Endothelial cell of umbilical vein (primary cell): ENCODE measurements around the gene ASF1A. TPM values are rescaled to one million over a fixed set of nuclear protein-coding genes. Genes with fewer than 3 reads are reported as not detected.

ENCODE experiments used
- BruUV-seq: library from RNA; stranded (reverse); fragments of 400-500 nt; replicated peaks from 2 replicates; lab custom pipeline; 2021; lab: Mats Ljungman, UMichigan
- CTCF ChIA-PET: fragments of 300-600, 350-600 bp; sonication (Branson Sonifier 250); formaldehyde crosslinking; loops from one replicate; lab custom pipeline; 2021; ENCODE audit warnings: antibody characterized with exemption, inconsistent platforms; lab: Charles Lee
- POLR2A ChIA-PET: fragments of 300-600, 350-600 bp; sonication (Branson Sonifier 250); formaldehyde crosslinking; loops from one replicate; lab custom pipeline; 2021; ENCODE audit warnings: antibody characterized with exemption, inconsistent platforms; lab: Charles Lee
- DNase-seq: peaks from one replicate; pipeline ENCODE4 v3.0.0-alpha.2; 2011; ENCODE audit warnings: low read depth, low spot score
- FAIRE-seq: peaks from 2 replicates; lab custom pipeline; 2011; peaks lifted over from hg19 to GRCh38; lab: Jason Lieb, UNC
- H2AFZ ChIP-seq: 2 replicates; pipeline ENCODE4 v1.6.0; 2012; ENCODE audit warnings: low read depth, low read length, control low read depth, inconsistent platforms
- H3K27ac ChIP-seq: 2 replicates; pipeline ENCODE4 v1.5.1; 2011; ENCODE audit warnings: low read depth, mild to moderate bottlenecking, control low read depth, low read length, moderate library complexity; ENCODE audit not compliant: insufficient read depth
- H3K27me3 ChIP-seq, 2 experiments: 2 replicates each; pipeline versions ENCODE4 v1.6.0 to v1.6.1; 2011; ENCODE audit warnings: low read length in 2 of 2, mixed read lengths in 1 of 2; ENCODE audit not compliant: control insufficient read depth in 2 of 2, insufficient read depth in 2 of 2
- H3K36me3 ChIP-seq, 2 experiments: 2 replicates in 1 of 2; 3 replicates in 1 of 2; pipeline ENCODE4 v1.5.1; 2011; ENCODE audit warnings: low read length in 2 of 2, mild to moderate bottlenecking in 1 of 2, moderate library complexity in 1 of 2; ENCODE audit not compliant: control insufficient read depth in 2 of 2, insufficient read depth in 2 of 2; ENCODE audit errors: extremely low read depth in 1 of 2
- H3K4me1 ChIP-seq: 3 replicates; pipeline ENCODE4 v1.5.1; 2011; ENCODE audit warnings: mild to moderate bottlenecking, low read length; ENCODE audit not compliant: control insufficient read depth, insufficient read depth; ENCODE audit errors: extremely low read depth
- H3K4me2 ChIP-seq: 2 replicates; pipeline ENCODE4 v1.6.1; 2011; ENCODE audit warnings: low read length, control low read depth, mixed read lengths; ENCODE audit not compliant: insufficient read depth
- H3K4me3 ChIP-seq, 3 experiments: fragments of 200-600 bp in 1 of 3; sonication (generic), shearing (Covaris generic) in 1 of 3; replicated peaks in 1 of 3; 2 replicates each; pipeline ENCODE4 v1.5.1; 2011 to 2016; ENCODE audit warnings: control low read depth in 3 of 3, low read length in 3 of 3, mild to moderate bottlenecking in 2 of 3, inconsistent platforms in 1 of 3, low read depth in 1 of 3, moderate library complexity in 1 of 3; ENCODE audit not compliant: insufficient read depth in 1 of 3
- H3K79me2 ChIP-seq: 2 replicates; pipeline ENCODE4 v1.6.0; 2012; ENCODE audit warnings: low read length, inconsistent platforms; ENCODE audit not compliant: control insufficient read depth, insufficient read depth
- H3K9ac ChIP-seq: replicated peaks from 2 replicates; pipeline ENCODE3; 2011; ENCODE audit warnings: low read length, control low read depth; ENCODE audit not compliant: insufficient read depth; ENCODE audit errors: extremely low read depth
- H3K9me1 ChIP-seq: replicated peaks from 3 replicates; pipeline ENCODE4 v1.6.0; 2011; ENCODE audit warnings: mild to moderate bottlenecking, low read length; ENCODE audit not compliant: control insufficient read depth, insufficient read depth; ENCODE audit errors: extremely low read depth
- H3K9me3 ChIP-seq: replicated peaks from 2 replicates; pipeline ENCODE4 v1.5.1; 2012; ENCODE audit warnings: low read length, inconsistent platforms; ENCODE audit not compliant: control insufficient read depth, insufficient read depth
- H4K20me1 ChIP-seq: replicated peaks from 2 replicates; pipeline ENCODE3; 2011; ENCODE audit warnings: mild to moderate bottlenecking, low read length; ENCODE audit not compliant: control insufficient read depth, insufficient read depth; ENCODE audit errors: extremely low read depth
- EZH2 ChIP-seq: IDR thresholded peaks from 2 replicates; pipeline ENCODE4 v1.6.1; 2012; ENCODE audit warnings: borderline replicate concordance, low read depth, mild to moderate bottlenecking, moderate library complexity, low read length, inconsistent platforms; ENCODE audit not compliant: severe bottlenecking
- FOS ChIP-seq: IDR thresholded peaks from 2 replicates; pipeline ENCODE4 v1.6.1; 2011; ENCODE audit warnings: mild to moderate bottlenecking, low read length, moderate library complexity, borderline replicate concordance; ENCODE audit not compliant: insufficient read depth
- GATA2 ChIP-seq: IDR thresholded peaks from 2 replicates; pipeline ENCODE4 v1.7.0; 2011; ENCODE audit warnings: low read depth, mild to moderate bottlenecking, moderate library complexity, mixed read lengths, low read length; ENCODE audit not compliant: insufficient read length, insufficient read depth
- JUN ChIP-seq: IDR thresholded peaks from 2 replicates; pipeline ENCODE4 v1.6.1; 2011; ENCODE audit warnings: borderline replicate concordance, low read depth; ENCODE audit not compliant: insufficient read length, insufficient read depth
- MYC ChIP-seq: IDR thresholded peaks from one replicate; pipeline ENCODE4 v1.6.1; 2011; ENCODE audit warnings: mild to moderate bottlenecking, low read depth, low read length
- POLR2A ChIP-seq: IDR thresholded peaks from 2 replicates; pipeline ENCODE4 v1.6.1; 2012; ENCODE audit warnings: low read depth, mild to moderate bottlenecking, control low read depth, low read length
- POLR2AphosphoS5 ChIP-seq: IDR thresholded peaks from 2 replicates; pipeline ENCODE4 v1.6.1; 2012; ENCODE audit warnings: low read depth, mild to moderate bottlenecking, control low read depth, low read length, moderate library complexity; ENCODE audit not compliant: insufficient read depth
- dilution Hi-C: fragments of 300-500 bp; cut with MboI; formaldehyde crosslinking; loops from one replicate; pipeline ENCODE4 v1.15.0; 2019; ENCODE audit warnings: low sequenced_read_pairs; ENCODE audit not compliant: extremely low pct_ligation_motif_present
- intact Hi-C: fragments of 100-400 bp; cut with micrococcal nuclease; formaldehyde crosslinking; loops from one replicate; pipeline ENCODE4 v1.10.0; 2022
- polyA plus RNA-seq, 4 experiments: library from polyadenylated mRNA; depleted of rRNA in 3 of 4; stranded (reverse) in 3 of 4; unstranded in 1 of 4; fragments of >200 nt; gene quantifications; 2 replicates each; pipeline versions ENCODE4 v1.2.1 to v1.2.3, GENCODE V29; 2011 to 2012; ENCODE audit warnings: missing spikeins in 1 of 4
- total RNA-seq: library from RNA; stranded (reverse); gene quantifications from 2 replicates; pipeline ENCODE4 v1.2.3, GENCODE V29; 2021
- TF ChIP-seq, protein P1 (sequence below), 2 donors: IDR thresholded peaks; 1 replicate in 1 of 2; 2 replicates in 1 of 2; pipeline ENCODE4 v1.5.1; 2011; ENCODE audit warnings: low read length in 2 of 2, mild to moderate bottlenecking in 2 of 2, moderate library complexity in 2 of 2, control low read depth in 1 of 2, inconsistent platforms in 1 of 2, low read depth in 1 of 2; ENCODE audit not compliant: insufficient read depth in 1 of 2; ENCODE audit errors: extremely low read depth in 1 of 2
- TF ChIP-seq, protein P2 (sequence below): IDR thresholded peaks from 2 replicates; pipeline ENCODE4 v1.6.1; 2011; ENCODE audit not compliant: insufficient read depth, insufficient read length

Gene ASF1A
- total and polyA plus RNA-seq, 2 donors (not counting 3 experiments of a cell fraction or from before 2014, with no cell fraction given): 17.6 to 38.4 TPM

DNA sequence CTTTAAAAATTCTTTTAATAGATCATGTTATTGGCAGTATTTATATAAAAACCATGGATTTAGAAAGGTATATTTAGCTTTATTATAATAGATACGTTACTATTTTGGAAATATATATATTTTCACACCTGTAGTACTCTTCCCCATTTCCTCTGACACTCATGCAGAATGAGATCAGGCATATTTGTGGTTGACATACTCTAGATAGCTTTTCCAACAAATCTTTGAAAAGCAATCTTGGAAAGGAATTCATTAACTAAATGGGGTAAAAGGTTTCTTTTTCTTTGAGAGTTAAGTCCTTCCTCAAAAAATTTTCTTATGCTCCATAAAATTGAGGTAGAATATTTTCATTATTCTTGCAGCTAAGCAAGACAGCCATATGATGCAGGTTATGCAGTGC lies 14.5 kb downstream of the ASF1A start:
- DNase-seq (no peak), FAIRE-seq (no peak)
- H2AFZ ChIP-seq: no peak overlapping the region
- no peak overlapping the region for H3K27ac ChIP-seq
- H3K27me3 ChIP-seq: no peaks in the 10 kb centered on the region
- intact Hi-C loops: no loop called here
- no peaks in the 10 kb centered on the region for H4K20me1 ChIP-seq
- no peaks in the 10 kb centered on the region for H3K9me3 ChIP-seq
- BruUV-seq: no TSS peak
- TF ChIP-seq JUN: no peak
- no peak for TF ChIP-seq GATA2
- no peak for TF ChIP-seq POLR2A
- TF ChIP-seq, protein P1, sequence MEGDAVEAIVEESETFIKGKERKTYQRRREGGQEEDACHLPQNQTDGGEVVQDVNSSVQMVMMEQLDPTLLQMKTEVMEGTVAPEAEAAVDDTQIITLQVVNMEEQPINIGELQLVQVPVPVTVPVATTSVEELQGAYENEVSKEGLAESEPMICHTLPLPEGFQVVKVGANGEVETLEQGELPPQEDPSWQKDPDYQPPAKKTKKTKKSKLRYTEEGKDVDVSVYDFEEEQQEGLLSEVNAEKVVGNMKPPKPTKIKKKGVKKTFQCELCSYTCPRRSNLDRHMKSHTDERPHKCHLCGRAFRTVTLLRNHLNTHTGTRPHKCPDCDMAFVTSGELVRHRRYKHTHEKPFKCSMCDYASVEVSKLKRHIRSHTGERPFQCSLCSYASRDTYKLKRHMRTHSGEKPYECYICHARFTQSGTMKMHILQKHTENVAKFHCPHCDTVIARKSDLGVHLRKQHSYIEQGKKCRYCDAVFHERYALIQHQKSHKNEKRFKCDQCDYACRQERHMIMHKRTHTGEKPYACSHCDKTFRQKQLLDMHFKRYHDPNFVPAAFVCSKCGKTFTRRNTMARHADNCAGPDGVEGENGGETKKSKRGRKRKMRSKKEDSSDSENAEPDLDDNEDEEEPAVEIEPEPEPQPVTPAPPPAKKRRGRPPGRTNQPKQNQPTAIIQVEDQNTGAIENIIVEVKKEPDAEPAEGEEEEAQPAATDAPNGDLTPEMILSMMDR (IDR thresholded peaks at IDR 0.05; ENCODE audit: extremely low read depth in 1 of 2, insufficient read depth in 1 of 2, low read depth in 1 of 2, low read length in 2 of 2): no peak
- TF ChIP-seq, protein P2, sequence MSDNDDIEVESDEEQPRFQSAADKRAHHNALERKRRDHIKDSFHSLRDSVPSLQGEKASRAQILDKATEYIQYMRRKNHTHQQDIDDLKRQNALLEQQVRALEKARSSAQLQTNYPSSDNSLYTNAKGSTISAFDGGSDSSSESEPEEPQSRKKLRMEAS: no peak
- TF ChIP-seq EZH2: no peak
- H3K9me1 ChIP-seq: no peaks in the 10 kb centered on the region
- H3K79me2 ChIP-seq: peaks cover 10% of the 10 kb centered on the region
- no peak overlapping the region for H3K4me3 ChIP-seq
- POLR2A ChIA-PET: no interaction called here
- dilution Hi-C loops: no loop called here
- CTCF ChIA-PET: interaction anchor here (1.2 to 1.8 kb wide), 2 partner anchors 12 to 202 kb away, joined by 3 to 6 read pairs; no protein-coding TSS in a partner anchor
- H3K4me2 ChIP-seq: no peak overlapping the region
- no peak overlapping the region for H3K9ac ChIP-seq
- no peaks in the 10 kb centered on the region for H3K4me1 ChIP-seq
- H3K36me3 ChIP-seq: peaks cover 10 to 29% of the 10 kb centered on the region in 2 experiments

DNA sequence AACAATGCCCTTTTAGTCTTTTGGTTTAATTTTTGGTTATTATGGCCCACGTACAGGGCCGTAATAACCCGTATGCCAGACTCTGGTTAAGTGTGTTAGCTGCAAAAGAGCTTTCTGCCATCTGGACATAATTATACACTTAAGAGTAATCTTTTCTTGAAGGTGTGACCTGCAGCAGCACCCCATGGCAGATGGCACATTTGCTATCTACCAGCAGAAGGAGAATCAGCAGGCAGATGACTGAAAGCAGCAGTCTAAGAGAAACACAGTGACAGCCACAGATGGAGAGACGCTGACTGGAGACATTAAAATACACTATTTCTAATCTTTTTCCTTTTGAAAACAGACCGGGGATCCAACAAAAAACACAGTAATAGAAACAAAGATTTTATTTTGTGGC lies 18.7 kb downstream of the ASF1A start:
- no peak overlapping the region for H3K9ac ChIP-seq
- BruUV-seq: no TSS peak
- no peak for TF ChIP-seq POLR2AphosphoS5
- TF ChIP-seq, protein P2: no peak
- TF ChIP-seq, protein P1 (IDR thresholded peaks at IDR 0.05; ENCODE audit: extremely low read depth in 1 of 2, insufficient read depth in 1 of 2, low read depth in 1 of 2, low read length in 2 of 2): no peak
- TF ChIP-seq GATA2: no peak
- TF ChIP-seq JUN: no peak
- no peak for TF ChIP-seq EZH2
- no peak for TF ChIP-seq FOS
- no peak for TF ChIP-seq MYC
- no peak for TF ChIP-seq POLR2A
- no peaks in the 10 kb centered on the region for H3K79me2 ChIP-seq
- H3K36me3 ChIP-seq: peaks cover 9 to 20% of the 10 kb centered on the region in 2 experiments
- no peaks in the 10 kb centered on the region for H4K20me1 ChIP-seq
- no peak overlapping the region for H2AFZ ChIP-seq
- dilution Hi-C loops: no loop called here
- no peaks in the 10 kb centered on the region for H3K9me3 ChIP-seq
- no peak for FAIRE-seq
- no peaks in the 10 kb centered on the region for H3K9me1 ChIP-seq
- POLR2A ChIA-PET: no interaction called here
- no peak overlapping the region for H3K27ac ChIP-seq
- H3K4me1 ChIP-seq: no peaks in the 10 kb centered on the region
- intact Hi-C loops: no loop called here
- no peak overlapping the region for H3K4me2 ChIP-seq
- CTCF ChIA-PET: interaction anchor here (1.0 kb wide), 1 partner anchor 198 kb away, joined by 3 read pairs; no protein-coding TSS in a partner anchor
- no peaks in the 10 kb centered on the region for H3K27me3 ChIP-seq
- no peak overlapping the region for H3K4me3 ChIP-seq
- DNase-seq: no peak
